HG03135 (cell line): ENCODE results near the gene DLGAP1.

Experiments used
- ATAC-seq: cut with Tn5 transposase; IDR thresholded peaks from one replicate; pipeline ENCODE4 v1.9.1; 2021; ENCODE audit warnings: mild to moderate bottlenecking, moderate library complexity; ENCODE audit not compliant: unreplicated experiment

Gene DLGAP1

GRCh38 chr18:3466872-3467271, 988.2 kb downstream of the DLGAP1 start:
- ATAC-seq = no peak

- ATAC-seq = no peak
Observed at GRCh38 chr18:3466045-3466444, 989.1 kb downstream of the DLGAP1 start.

GRCh38 chr18:3463051-3463450, 992.1 kb downstream of the DLGAP1 start:
- ATAC-seq = no peak

- ATAC-seq = no peak
Observed at GRCh38 chr18:3461704-3462103, 993.4 kb downstream of the DLGAP1 start.

- ATAC-seq = no peak
Observed at GRCh38 chr18:3460823-3461398, 994.2 kb downstream of the DLGAP1 start.

- no peak for ATAC-seq
Observed at GRCh38 chr18:3458952-3459853, 995.9 kb downstream of the DLGAP1 start.

- ATAC-seq = no peak
Observed at GRCh38 chr18:3458378-3458777, 996.7 kb downstream of the DLGAP1 start.

GRCh38 chr18:3457261-3457724, 997.8 kb downstream of the DLGAP1 start:
- no peak for ATAC-seq

GRCh38 chr18:3456686-3457069, 998.4 kb downstream of the DLGAP1 start:
- ATAC-seq = no peak

- no peak for ATAC-seq
Observed at GRCh38 chr18:3455907-3456685, 999.0 kb downstream of the DLGAP1 start.

GRCh38 chr18:3455090-3455635, 999.9 kb downstream of the DLGAP1 start:
- ATAC-seq = no peak

- ATAC-seq = no peak
Observed at GRCh38 chr18:3454365-3455089, 1000.6 kb downstream of the DLGAP1 start.

- ATAC-seq = no peak
Observed at GRCh38 chr18:3453540-3454364, 1001.4 kb downstream of the DLGAP1 start.

- ATAC-seq = no peak
Observed at GRCh38 chr18:3452750-3453539, 1002.2 kb downstream of the DLGAP1 start.

GRCh38 chr18:3451989-3452749, 1002.9 kb downstream of the DLGAP1 start:
- ATAC-seq = no peak

- ATAC-seq = no peak
Observed at GRCh38 chr18:3451183-3451988, 1003.7 kb downstream of the DLGAP1 start.

GRCh38 chr18:3450799-3451182, 1004.3 kb downstream of the DLGAP1 start:
- ATAC-seq = no peak
